K562 (cell line): Measurements from ENCODE around the gene CLTB. TPM values are rescaled to one million over a fixed set of nuclear protein-coding genes. Genes with fewer than 3 reads are reported as not detected.
A peak's percentile ranks its signal among the peaks of the same experiment; 100 is the strongest.

ENCODE experiments used
- BCL6 ChIP-seq: fragments of 250-450 bp; sonication (Bioruptor Pico); IDR thresholded peaks from 2 replicates; pipeline ENCODE4 v1.4.0; 2020
- BMI1 ChIP-seq: fragments of 150-350 bp; IDR thresholded peaks from 2 replicates; pipeline ENCODE4 v1.6.1; 2014; ENCODE audit warnings: low read length
- BRF1 ChIP-seq: IDR thresholded peaks from 3 replicates; pipeline ENCODE4 v1.6.1; 2011; ENCODE audit warnings: borderline replicate concordance, mild to moderate bottlenecking; ENCODE audit not compliant: insufficient read length; ENCODE audit errors: extremely low read depth
- CXXC5 ChIP-seq: fragments of 250-450 bp; sonication (Bioruptor Pico); IDR thresholded peaks from 2 replicates; pipeline ENCODE4 v1.8.0; 2022; ENCODE audit warnings: inconsistent platforms, mild to moderate bottlenecking, moderate library complexity
- FOXA1 ChIP-seq: fragments of 450-650 bp; IDR thresholded peaks from 2 replicates; pipeline ENCODE4 v1.6.1; 2016; ENCODE audit warnings: mild to moderate bottlenecking, borderline replicate concordance
- GABPA ChIP-seq: fragments of 200-800 bp; sonication (Bioruptor generic); conservative IDR thresholded peaks from 2 replicates; pipeline ENCODE4 v1.6.1; 2016; ENCODE audit warnings: low read depth, missing genetic modification characterization, missing compliant biosample characterization
- GABPB2 ChIP-seq: fragments of 250-450 bp; sonication (Bioruptor Pico); conservative IDR thresholded peaks from 2 replicates; pipeline ENCODE4 v1.5.1; 2021; ENCODE audit warnings: mild to moderate bottlenecking
- NR2F6 ChIP-seq: fragments of 450-650 bp; formaldehyde crosslinking; IDR thresholded peaks from 2 replicates; pipeline ENCODE4 v1.4.0; 2020; ENCODE audit warnings: mild to moderate bottlenecking
- OTX1 ChIP-seq: fragments of 450-650 bp; formaldehyde crosslinking; IDR thresholded peaks from 2 replicates; pipeline ENCODE4 v1.4.0; 2022; ENCODE audit warnings: mild to moderate bottlenecking
- POLR2AphosphoS5 ChIP-seq: IDR thresholded peaks from 2 replicates; pipeline ENCODE4 v1.6.1; 2011; ENCODE audit warnings: mild to moderate bottlenecking, low read depth, low read length, moderate library complexity; ENCODE audit not compliant: control insufficient read depth, insufficient read depth
- POLR2H ChIP-seq: IDR thresholded peaks from 2 replicates; pipeline ENCODE4 v1.6.1; 2016; ENCODE audit warnings: missing genetic modification characterization, low read depth, mild to moderate bottlenecking, control low read depth, missing compliant biosample characterization, moderate library complexity
- TAF7 ChIP-seq: fragments of 450-650 bp; IDR thresholded peaks from 2 replicates; pipeline ENCODE4 v1.6.1; 2016; ENCODE audit warnings: missing genetic modification characterization, missing compliant biosample characterization
- TEAD1 ChIP-seq, 2 experiments: fragments of 450-650 bp in 1 of 2; sonication (generic) in 1 of 2; formaldehyde crosslinking; IDR thresholded peaks; 2 replicates each; pipeline versions ENCODE4 v1.4.0 to v1.8.0; 2020 to 2022; ENCODE audit warnings: mild to moderate bottlenecking in 2 of 2, missing genetic modification reagents in 1 of 2
- ZNF174 ChIP-seq: fragments of 250-450 bp; sonication (Bioruptor Pico); IDR thresholded peaks from 2 replicates; pipeline ENCODE4 v1.4.0; 2020; ENCODE audit warnings: mild to moderate bottlenecking
- ZNF175 ChIP-seq: fragments of 200-800 bp; sonication (Bioruptor generic); IDR thresholded peaks from 2 replicates; pipeline ENCODE4 v1.6.1; 2016; ENCODE audit warnings: low read depth, mild to moderate bottlenecking, missing genetic modification characterization, missing compliant biosample characterization
- ZNF282 ChIP-seq: sonication (generic); formaldehyde crosslinking; IDR thresholded peaks from 2 replicates; pipeline ENCODE4 v1.8.1; 2023; ENCODE audit warnings: missing genetic modification reagents
- ZNF3 ChIP-seq: fragments of 250-450 bp; sonication (Bioruptor Pico); IDR thresholded peaks from 2 replicates; pipeline ENCODE4 v1.5.0; 2021; ENCODE audit warnings: mild to moderate bottlenecking, moderate library complexity
- ZNF41 ChIP-seq: fragments of 250-450 bp; sonication (Bioruptor Pico); conservative IDR thresholded peaks from 2 replicates; pipeline ENCODE4 v1.4.0; 2020; ENCODE audit warnings: mild to moderate bottlenecking
- ZNF436 ChIP-seq: fragments of 250-450, 450-650 bp; sonication (Bioruptor Pico); formaldehyde crosslinking; IDR thresholded peaks from 2 replicates; pipeline ENCODE4 v1.7.0; 2020; ENCODE audit warnings: mild to moderate bottlenecking
- ZNF507 ChIP-seq: conservative IDR thresholded peaks from 2 replicates; pipeline ENCODE4 v1.6.1; 2017; ENCODE audit warnings: missing genetic modification characterization, missing compliant biosample characterization
- ZNF583 ChIP-seq: fragments of 250-450 bp; sonication (Bioruptor Pico); IDR thresholded peaks from 2 replicates; pipeline ENCODE4 v1.4.0; 2020
- ZNF830 ChIP-seq: fragments of 250-450 bp; sonication (Bioruptor Pico); IDR thresholded peaks from 2 replicates; pipeline ENCODE4 v1.5.0; 2021; ENCODE audit warnings: mild to moderate bottlenecking
- polyA plus RNA-seq, 8 experiments: library from polyadenylated mRNA; depleted of rRNA in 4 of 8; stranded (reverse) in 5 of 8; unstranded in 3 of 8; fragments of >200 nt; fragmentation: Nextera tagmentation in 2 of 8; fragmentation: Illumina TruSeq in 1 of 8; extraction: Ambion mirVana in 2 of 8; extraction: Trizol in 1 of 8; gene quantifications; 2 replicates each; pipeline versions ENCODE4 v1.2.1 to v1.2.3, GENCODE V29; 2011 to 2014; ENCODE audit warnings: inconsistent platforms in 1 of 8, missing spikeins in 1 of 8
- total RNA-seq, 7 experiments: library from RNA; depleted of rRNA in 6 of 7; stranded (reverse); fragments of >200 nt in 6 of 7; fragmentation: Illumina TruSeq in 2 of 7; extraction: Trizol in 2 of 7; gene quantifications; 2 replicates each; pipeline versions ENCODE4 v1.2.1 to v1.2.3, GENCODE V29; 2011 to 2021; ENCODE audit warnings: low replicate concordance in 1 of 7
- TF ChIP-seq, protein P1 (sequence below): fragments of 450-650 bp; IDR thresholded peaks from 2 replicates; pipeline ENCODE4 v1.6.1; 2014; ENCODE audit warnings: low read depth, mild to moderate bottlenecking, moderate library complexity, borderline replicate concordance
- TF ChIP-seq, protein P2 (sequence below): fragments of 450-650 bp; formaldehyde crosslinking; IDR thresholded peaks from 2 replicates; pipeline ENCODE4 v1.4.0; 2020; ENCODE audit warnings: mild to moderate bottlenecking
- TF ChIP-seq, protein P3 (sequence below): fragments of 150-350 bp; IDR thresholded peaks from 2 replicates; pipeline ENCODE4 v1.6.1; 2014; ENCODE audit warnings: low read depth, mild to moderate bottlenecking, low read length, borderline replicate concordance

CLTB gene
- total and polyA plus RNA-seq, 9 of the 15 experiments (the other 6 are each of a cell fraction or from before 2014, with no cell fraction given): 1.8 to 117 (median 39.0) TPM

DNA sequence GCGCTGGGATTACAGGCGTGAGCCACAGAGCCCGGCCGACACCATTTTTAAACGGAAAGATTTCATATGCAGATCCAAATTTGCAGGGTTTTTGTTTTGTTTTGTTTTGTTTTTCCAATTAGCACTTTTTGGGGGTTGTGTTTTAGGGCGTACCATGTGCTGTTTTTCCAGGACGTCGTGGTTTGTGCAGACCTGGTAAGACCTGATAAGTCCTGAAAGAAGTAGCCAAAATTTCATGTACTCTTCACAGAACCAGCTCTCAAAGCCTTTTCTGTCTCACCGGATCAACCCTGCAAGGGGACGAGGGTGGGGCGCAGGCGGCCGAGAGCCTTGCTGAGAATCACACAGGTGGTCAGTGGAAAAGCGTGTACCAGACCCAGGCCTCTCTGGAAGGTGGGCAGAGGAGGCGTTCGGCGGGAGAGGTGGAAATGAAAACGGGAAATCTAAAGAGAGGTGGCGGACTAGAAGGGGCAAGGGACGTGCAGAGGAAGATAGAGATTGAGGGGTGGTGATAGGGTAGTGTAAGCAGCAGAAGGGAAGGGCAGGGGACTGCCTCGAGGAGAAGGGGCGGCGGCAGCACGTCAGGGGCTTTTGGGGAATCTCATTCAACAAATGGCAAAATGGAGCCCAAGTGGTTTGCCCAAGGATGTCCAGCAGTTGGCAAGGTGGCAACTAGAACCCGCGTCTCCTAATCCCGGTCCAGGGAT lies 30.7 kb upstream of the CLTB start (continued):
- no peak for TF ChIP-seq ZNF830 (CRISPR knock-in tag)
- TF ChIP-seq, protein P1, sequence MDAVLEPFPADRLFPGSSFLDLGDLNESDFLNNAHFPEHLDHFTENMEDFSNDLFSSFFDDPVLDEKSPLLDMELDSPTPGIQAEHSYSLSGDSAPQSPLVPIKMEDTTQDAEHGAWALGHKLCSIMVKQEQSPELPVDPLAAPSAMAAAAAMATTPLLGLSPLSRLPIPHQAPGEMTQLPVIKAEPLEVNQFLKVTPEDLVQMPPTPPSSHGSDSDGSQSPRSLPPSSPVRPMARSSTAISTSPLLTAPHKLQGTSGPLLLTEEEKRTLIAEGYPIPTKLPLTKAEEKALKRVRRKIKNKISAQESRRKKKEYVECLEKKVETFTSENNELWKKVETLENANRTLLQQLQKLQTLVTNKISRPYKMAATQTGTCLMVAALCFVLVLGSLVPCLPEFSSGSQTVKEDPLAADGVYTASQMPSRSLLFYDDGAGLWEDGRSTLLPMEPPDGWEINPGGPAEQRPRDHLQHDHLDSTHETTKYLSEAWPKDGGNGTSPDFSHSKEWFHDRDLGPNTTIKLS: no peak
- TF ChIP-seq BCL6 (CRISPR knock-in tag): no peak
- TF ChIP-seq ZNF583 (CRISPR knock-in tag): no peak
- TF ChIP-seq GABPB2: no peak
- TF ChIP-seq NR2F6 (CRISPR knock-in tag): no peak
- TF ChIP-seq TAF7 (tag): peak; percentile 38; the same call in 1 of the 2 replicates
- 0 out of 2 replicates have a peak, but pooled peaks have one; percentile 31 for TF ChIP-seq ZNF175
- TF ChIP-seq ZNF174 (CRISPR knock-in tag): no peak
- no peak for TF ChIP-seq ZNF282 (CRISPR knock-in tag)
- no peak for TF ChIP-seq BRF1
- no peak for TF ChIP-seq ZNF3 (CRISPR knock-in tag)
- no peak for TF ChIP-seq ZNF41
- TF ChIP-seq, protein P2, sequence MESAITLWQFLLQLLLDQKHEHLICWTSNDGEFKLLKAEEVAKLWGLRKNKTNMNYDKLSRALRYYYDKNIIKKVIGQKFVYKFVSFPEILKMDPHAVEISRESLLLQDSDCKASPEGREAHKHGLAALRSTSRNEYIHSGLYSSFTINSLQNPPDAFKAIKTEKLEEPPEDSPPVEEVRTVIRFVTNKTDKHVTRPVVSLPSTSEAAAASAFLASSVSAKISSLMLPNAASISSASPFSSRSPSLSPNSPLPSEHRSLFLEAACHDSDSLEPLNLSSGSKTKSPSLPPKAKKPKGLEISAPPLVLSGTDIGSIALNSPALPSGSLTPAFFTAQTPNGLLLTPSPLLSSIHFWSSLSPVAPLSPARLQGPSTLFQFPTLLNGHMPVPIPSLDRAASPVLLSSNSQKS (CRISPR knock-in tag): no peak
- 0 out of 2 replicates have a peak, but pooled peaks have one; percentile 23 for TF ChIP-seq OTX1 (CRISPR knock-in tag)
- TF ChIP-seq POLR2AphosphoS5: no peak
- TF ChIP-seq GABPA (tag): no peak
- TF ChIP-seq CXXC5 (CRISPR knock-in tag): no peak; the same call in 1 of the 2 replicates
- TF ChIP-seq BMI1: no peak
- TF ChIP-seq, protein P3, sequence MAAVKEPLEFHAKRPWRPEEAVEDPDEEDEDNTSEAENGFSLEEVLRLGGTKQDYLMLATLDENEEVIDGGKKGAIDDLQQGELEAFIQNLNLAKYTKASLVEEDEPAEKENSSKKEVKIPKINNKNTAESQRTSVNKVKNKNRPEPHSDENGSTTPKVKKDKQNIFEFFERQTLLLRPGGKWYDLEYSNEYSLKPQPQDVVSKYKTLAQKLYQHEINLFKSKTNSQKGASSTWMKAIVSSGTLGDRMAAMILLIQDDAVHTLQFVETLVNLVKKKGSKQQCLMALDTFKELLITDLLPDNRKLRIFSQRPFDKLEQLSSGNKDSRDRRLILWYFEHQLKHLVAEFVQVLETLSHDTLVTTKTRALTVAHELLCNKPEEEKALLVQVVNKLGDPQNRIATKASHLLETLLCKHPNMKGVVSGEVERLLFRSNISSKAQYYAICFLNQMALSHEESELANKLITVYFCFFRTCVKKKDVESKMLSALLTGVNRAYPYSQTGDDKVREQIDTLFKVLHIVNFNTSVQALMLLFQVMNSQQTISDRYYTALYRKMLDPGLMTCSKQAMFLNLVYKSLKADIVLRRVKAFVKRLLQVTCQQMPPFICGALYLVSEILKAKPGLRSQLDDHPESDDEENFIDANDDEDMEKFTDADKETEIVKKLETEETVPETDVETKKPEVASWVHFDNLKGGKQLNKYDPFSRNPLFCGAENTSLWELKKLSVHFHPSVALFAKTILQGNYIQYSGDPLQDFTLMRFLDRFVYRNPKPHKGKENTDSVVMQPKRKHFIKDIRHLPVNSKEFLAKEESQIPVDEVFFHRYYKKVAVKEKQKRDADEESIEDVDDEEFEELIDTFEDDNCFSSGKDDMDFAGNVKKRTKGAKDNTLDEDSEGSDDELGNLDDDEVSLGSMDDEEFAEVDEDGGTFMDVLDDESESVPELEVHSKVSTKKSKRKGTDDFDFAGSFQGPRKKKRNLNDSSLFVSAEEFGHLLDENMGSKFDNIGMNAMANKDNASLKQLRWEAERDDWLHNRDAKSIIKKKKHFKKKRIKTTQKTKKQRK: no peak
- no peak for TF ChIP-seq POLR2H
- no peak for TF ChIP-seq FOXA1
- no peak; a peak in 1 of 4 replicates for TF ChIP-seq TEAD1 (CRISPR knock-in tag; IDR thresholded peaks at IDR 0.05)
- no peak for TF ChIP-seq ZNF436
- TF ChIP-seq ZNF507 (tag): no peak
